ENCODE results near the gene HMGN2. TPM values are rescaled to one million over a fixed set of nuclear protein-coding genes. Genes with fewer than 3 reads are reported as not detected.

The HMGN2 gene
- polyA plus RNA-seq (38.5 to 222 TPM (median 130 TPM) in 3 replicates), polyA minus RNA-seq (12.7 to 64.4 TPM (median 19.5 TPM) in 3 replicates)
- polyA plus RNA-seq (2011; ENCODE audit: low read depth), result 28.8 TPM
- polyA plus RNA-seq (2011; cell fraction: cytosol; rRNA removed), result 90.7 and 132 TPM in 2 replicates
- 47.0 and 59.5 TPM in 2 replicates for polyA plus RNA-seq (2011; cell fraction: nucleus; rRNA removed)
- 113 and 220 TPM in 2 replicates for polyA plus RNA-seq (2012; ENCODE audit: low replicate concordance)
- 25.9 TPM for polyA minus RNA-seq (2011; cell fraction: cytosol; rRNA and poly(A)+ RNA removed)
- polyA minus RNA-seq (2011; cell fraction: nucleus; rRNA and poly(A)+ RNA removed), result 5.9 and 12.9 TPM in 2 replicates

DNA sequence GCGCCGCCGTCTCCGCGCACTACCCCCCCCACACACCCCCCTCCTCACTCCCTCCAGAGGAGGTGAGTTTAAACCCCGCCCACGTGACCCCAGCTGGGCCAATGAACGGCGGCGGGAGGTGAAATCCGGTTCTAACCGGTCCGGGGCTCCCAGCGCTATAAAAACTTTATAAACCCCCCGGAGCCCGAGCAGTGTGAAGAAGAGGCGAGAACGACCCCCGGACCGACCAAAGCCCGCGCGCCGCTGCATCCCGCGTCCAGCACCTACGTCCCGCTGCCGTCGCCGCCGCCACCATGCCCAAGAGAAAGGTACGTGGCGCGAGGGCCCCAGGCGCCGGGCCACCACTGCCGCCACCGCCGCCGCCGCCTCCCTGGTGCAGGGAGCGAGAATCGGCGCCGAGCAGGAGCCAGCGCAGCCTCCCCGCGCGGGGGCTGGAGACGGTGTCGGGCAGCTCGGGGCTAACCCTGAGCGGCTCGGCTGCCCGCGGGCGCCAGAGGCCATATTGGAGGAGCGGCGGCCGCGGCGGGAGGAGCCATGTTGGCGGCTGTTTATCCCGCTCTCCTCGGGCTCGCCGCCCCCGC is at the start of gene HMGN2:
Gene HMGN2 (plus strand): TSS at position 121 of the 581 bp plus-strand sequence. CDS start 173 bp downstream, at position 294.
- H3K27me3 ChIP-seq (ENCODE audit: control insufficient read depth, extremely low read depth, insufficient read depth, low read length), result no peaks in the 10 kb centered on the region
- peaks cover 15% of the 10 kb centered on the region for H3K79me2 ChIP-seq (ENCODE audit: control insufficient read depth, insufficient read depth, low read length)
- peaks cover 22 to 38% of the 10 kb centered on the region in 2 experiments for H3K36me3 ChIP-seq (ENCODE audit: control insufficient read depth in 2 of 2, extremely low read depth in 1 of 2, insufficient read depth in 2 of 2, low read length in 2 of 2)
- dilution Hi-C loops (cut with MboI; ENCODE audit: extremely low pct_ligation_motif_present, low sequenced_read_pairs), result no loop called here
- H3K4me2 ChIP-seq (ENCODE audit: control insufficient read depth, extremely low read depth, insufficient read depth, low read depth, low read length), result peak within 1 kb of the TSS; percentile 88
- no peaks in the 10 kb centered on the region for H3K9me3 ChIP-seq (ENCODE audit: control insufficient read depth, low read depth, low read length)
- H3K9me1 ChIP-seq (ENCODE audit: control insufficient read depth, extremely low read depth, insufficient read depth, low read length), result peaks cover 3% of the 10 kb centered on the region
- TF ChIP-seq CTCF (optimal IDR thresholded peaks at IDR 0.05 in 1 of 3, IDR thresholded peaks at IDR 0.05 in 1 of 3, conservative IDR thresholded peaks at IDR 0.05 in 1 of 3; ENCODE audit: extremely low read depth in 1 of 3, insufficient read depth in 2 of 3, low read length in 3 of 3) (no peak), EZH2 (IDR thresholded peaks at IDR 0.05; ENCODE audit: low read length) (no peak)
- peaks cover 51% of the 10 kb centered on the region for H3K4me1 ChIP-seq (ENCODE audit: control insufficient read depth, extremely low read depth, insufficient read depth, low read length)
- H3K4me3 ChIP-seq (ENCODE audit: control insufficient read depth in 2 of 3, extremely low read depth in 1 of 3, insufficient read depth in 2 of 3, low read depth in 1 of 3, low read length in 3 of 3), result peak within 1 kb of the TSS; percentile 68 to 92 (median 77)
- peak; percentile 9 for DNase-seq (ENCODE audit: low read depth, low spot score)
- FAIRE-seq, result no peak
- peak within 1 kb of the TSS; percentile 76 for H3K27ac ChIP-seq (ENCODE audit: control insufficient read depth, insufficient read depth, low read length)
- no peak within 1 kb of the TSS for H2AFZ ChIP-seq (ENCODE audit: control insufficient read depth, low read length)
- peaks cover 16% of the 10 kb centered on the region for H4K20me1 ChIP-seq (ENCODE audit: control insufficient read depth, extremely low read depth, insufficient read depth, low read length)
- peak within 1 kb of the TSS; percentile 89 for H3K9ac ChIP-seq (ENCODE audit: control insufficient read depth, extremely low read depth, insufficient read depth, low read length)

GRCh38 chr1:26429721-26430120 is 42.5 kb upstream of the HMGN2 start:
- H3K9me1 ChIP-seq (ENCODE audit: control insufficient read depth, extremely low read depth, insufficient read depth, low read length), result no peaks in the 10 kb centered on the region
- no peak for FAIRE-seq
- dilution Hi-C loops (cut with MboI; ENCODE audit: extremely low pct_ligation_motif_present, low sequenced_read_pairs), result no loop called here
- no peaks in the 10 kb centered on the region for H3K9me3 ChIP-seq (ENCODE audit: control insufficient read depth, low read depth, low read length)
- peaks cover 4 to 10% of the 10 kb centered on the region in 2 experiments for H3K36me3 ChIP-seq (ENCODE audit: control insufficient read depth in 2 of 2, extremely low read depth in 1 of 2, insufficient read depth in 2 of 2, low read length in 2 of 2)
- peaks cover 9% of the 10 kb centered on the region for H3K79me2 ChIP-seq (ENCODE audit: control insufficient read depth, insufficient read depth, low read length)
- TF ChIP-seq CTCF (optimal IDR thresholded peaks at IDR 0.05 in 1 of 3, IDR thresholded peaks at IDR 0.05 in 1 of 3, conservative IDR thresholded peaks at IDR 0.05 in 1 of 3; ENCODE audit: extremely low read depth in 1 of 3, insufficient read depth in 2 of 3, low read length in 3 of 3) (no peak), EZH2 (IDR thresholded peaks at IDR 0.05; ENCODE audit: low read length) (no peak)
- no peaks in the 10 kb centered on the region for H3K27me3 ChIP-seq (ENCODE audit: control insufficient read depth, extremely low read depth, insufficient read depth, low read length)
- no peak overlapping the region for H3K4me3 ChIP-seq (ENCODE audit: control insufficient read depth in 2 of 3, extremely low read depth in 1 of 3, insufficient read depth in 2 of 3, low read depth in 1 of 3, low read length in 3 of 3)
- no peak overlapping the region for H3K4me2 ChIP-seq (ENCODE audit: control insufficient read depth, extremely low read depth, insufficient read depth, low read depth, low read length)
- no peak overlapping the region for H2AFZ ChIP-seq (ENCODE audit: control insufficient read depth, low read length)
- no peak for DNase-seq (ENCODE audit: low read depth, low spot score)
- H3K27ac ChIP-seq (ENCODE audit: control insufficient read depth, insufficient read depth, low read length), result no peak overlapping the region
- H4K20me1 ChIP-seq (ENCODE audit: control insufficient read depth, extremely low read depth, insufficient read depth, low read length), result no peaks in the 10 kb centered on the region
- H3K4me1 ChIP-seq (ENCODE audit: control insufficient read depth, extremely low read depth, insufficient read depth, low read length), result peaks cover 20% of the 10 kb centered on the region
- no peak overlapping the region for H3K9ac ChIP-seq (ENCODE audit: control insufficient read depth, extremely low read depth, insufficient read depth, low read length)
